IPS DF 19.7 (cell line): ENCODE results near the gene PUSL1.

Experiments used
- DNase-seq: peaks from one replicate; pipeline ENCODE4 v3.0.0-alpha.2; 2013; ENCODE audit warnings: low read depth, low spot score

The PUSL1 gene

GRCh38 chr1:1324524-1325287, 16.3 kb downstream of the PUSL1 start, which contains the start of the genes CPTP and INTS11:
TSS of gene CPTP (plus strand) at chr1:1324802. CDS start at chr1:1326911, 2,109 bp downstream.
TSS of gene INTS11 (minus strand) at chr1:1324660. CDS start at chr1:1324608, 52 bp downstream.
- DNase-seq: no peak

GRCh38 chr1:1325288-1326074, 17.1 kb downstream of the PUSL1 start:
- no peak for DNase-seq

- DNase-seq: no peak
These were observed 17.7 kb downstream of the PUSL1 start for GRCh38 chr1:1326075-1326605.

- no peak for DNase-seq
These were observed 18.9 kb downstream of the PUSL1 start for GRCh38 chr1:1327291-1327690.

GRCh38 chr1:1328254-1328653, 19.9 kb downstream of the PUSL1 start:
- DNase-seq: no peak

- no peak for DNase-seq
These were observed 21.2 kb downstream of the PUSL1 start for GRCh38 chr1:1329304-1330210.

- no peak for DNase-seq
These were observed 22.1 kb downstream of the PUSL1 start for GRCh38 chr1:1330366-1331067.

- no peak for DNase-seq
These were observed 22.9 kb downstream of the PUSL1 start, which contains the start of gene TAS1R3 for GRCh38 chr1:1331068-1331965. TSS of gene TAS1R3 (plus strand) at chr1:1331280. CDS start at chr1:1331346, 66 bp downstream.

- DNase-seq: no peak
These were observed 23.8 kb downstream of the PUSL1 start for GRCh38 chr1:1332031-1332755.

- DNase-seq: no peak
These were observed 24.5 kb downstream of the PUSL1 start for GRCh38 chr1:1332774-1333480.

GRCh38 chr1:1333551-1334241, 25.3 kb downstream of the PUSL1 start:
- DNase-seq: no peak

- no peak for DNase-seq
These were observed 26.4 kb downstream of the PUSL1 start for GRCh38 chr1:1334835-1335234.

GRCh38 chr1:1335283-1335682, 26.9 kb downstream of the PUSL1 start:
- DNase-seq: no peak

GRCh38 chr1:1335792-1336248, 27.4 kb downstream of the PUSL1 start:
- DNase-seq: no peak

- no peak for DNase-seq
These were observed 28.0 kb downstream of the PUSL1 start for GRCh38 chr1:1336446-1336845.

- DNase-seq: no peak
These were observed 28.8 kb downstream of the PUSL1 start for GRCh38 chr1:1336931-1337792.

- no peak for DNase-seq
These were observed 29.4 kb downstream of the PUSL1 start for GRCh38 chr1:1337793-1338147.
